Measurements from ENCODE around the gene SNRPB2. TPM values are rescaled to one million over a fixed set of nuclear protein-coding genes. Genes with fewer than 3 reads are reported as not detected.

Gene SNRPB2
- total and polyA plus RNA-seq, 9 of the 15 experiments (the other 6 are each of a cell fraction or from before 2014, with no cell fraction given), result 40.0 to 131 (median 89.4) TPM

GRCh38 chr20:16729565-16730460 is at the start of gene SNRPB2 (continued):
- TF ChIP-seq PBX2 (CRISPR knock-in tag; IDR thresholded peaks at IDR 0.05; ENCODE audit: low read depth), result no peak
- no peak for TF ChIP-seq PBX2 (tag; conservative IDR thresholded peaks at IDR 0.05; ENCODE audit: low read depth)
- no peak for TF ChIP-seq RBM14 (IDR thresholded peaks at IDR 0.05; ENCODE audit: borderline replicate concordance, insufficient read depth, low read depth, low read length)
- TF ChIP-seq DEAF1 (CRISPR knock-in tag; IDR thresholded peaks at IDR 0.05), result no peak
- TF ChIP-seq ELK1 (CRISPR knock-in tag; IDR thresholded peaks at IDR 0.05), result no peak
- TF ChIP-seq NR2C2 (CRISPR knock-in tag; IDR thresholded peaks at IDR 0.05), result no peak
- TF ChIP-seq NR2C2 (tag; IDR thresholded peaks at IDR 0.05), result peak; percentile 67
- TF ChIP-seq GMEB1 (CRISPR knock-in tag; IDR thresholded peaks at IDR 0.05), result peak; percentile 71
- no peak for TF ChIP-seq GATAD2A (IDR thresholded peaks at IDR 0.05)
- no peak for TF ChIP-seq NR4A1 (CRISPR knock-in tag; IDR thresholded peaks at IDR 0.05)
- TF ChIP-seq NR4A1 (tag; IDR thresholded peaks at IDR 0.05), result no peak
- no peak for TF ChIP-seq BHLHE40 (IDR thresholded peaks at IDR 0.05; ENCODE audit: low read length)
- TF ChIP-seq FOXM1 (IDR thresholded peaks at IDR 0.05; ENCODE audit: low read depth), result no peak
- TF ChIP-seq FOXM1 (CRISPR knock-in tag; IDR thresholded peaks at IDR 0.05; ENCODE audit: low read depth), result no peak
- peak; percentile 80; the same call in 1 of the 2 replicates for TF ChIP-seq ZBTB9 (CRISPR knock-in tag; IDR thresholded peaks at IDR 0.05)
- TF ChIP-seq CC2D1A (IDR thresholded peaks at IDR 0.05), result no peak
- no peak for TF ChIP-seq ZNF785 (CRISPR knock-in tag; IDR thresholded peaks at IDR 0.05)
- no peak for TF ChIP-seq E2F1 (CRISPR knock-in tag; IDR thresholded peaks at IDR 0.05)

Measured in K562 (cell line).